Adrenal gland (tissue), 19 donors: ENCODE results near the gene POLE2. TPM values are rescaled to one million over a fixed set of nuclear protein-coding genes. Genes with fewer than 3 reads are reported as not detected.
"Not testable (repeated sequence)": the region's sequence is repeated elsewhere in the genome, so short reads cannot be mapped to it uniquely, and the experiment has no call there.

Source experiments
- DNase-seq, 7 donors: peaks; one replicate each; pipeline ENCODE4 v3.0.0-alpha.2; 2019 to 2020
- H3K27ac ChIP-seq, 5 donors: fragments of 200-600 bp; sonication (generic) in 4 of 5; 1 replicate in 3 of 5; 2 replicates in 2 of 5; pipeline versions ENCODE4 v1.5.1 to v1.8.0; 2016 to 2020; ENCODE audit warnings: mild to moderate bottlenecking in 1 of 5
- H3K27me3 ChIP-seq: fragments of 200-600 bp; 2 replicates; pipeline ENCODE4 v1.8.0; 2021
- H3K36me3 ChIP-seq, 2 donors: fragments of 200-600 bp; replicated peaks in 1 of 2; 1 replicate in 1 of 2; 2 replicates in 1 of 2; pipeline versions ENCODE4 v1.5.1 to v1.8.0; 2018 to 2022
- H3K4me1 ChIP-seq, 2 donors: fragments of 200-600 bp; replicated peaks in 1 of 2; 1 replicate in 1 of 2; 2 replicates in 1 of 2; pipeline versions ENCODE4 v1.5.1 to v1.8.0; 2018 to 2021
- H3K4me3 ChIP-seq, 4 donors: fragments of 200-600 bp; sonication (generic) in 3 of 4; one replicate each; pipeline ENCODE4 v1.5.1; 2016 to 2018
- H3K9me3 ChIP-seq, 3 donors: fragments of 200-600 bp; sonication (generic) in 1 of 3; replicated peaks in 1 of 3; 1 replicate in 2 of 3; 2 replicates in 1 of 3; pipeline versions ENCODE4 v1.5.1 to v1.8.0; 2016 to 2021
- POLR2A ChIP-seq, 2 donors: fragments of 450-650 bp; IDR thresholded peaks; one replicate each; pipeline ENCODE4 v1.6.1; 2017; ENCODE audit warnings: antibody characterized with exemption in 2 of 2, mild to moderate bottlenecking in 2 of 2, moderate library complexity in 1 of 2
- WGBS, 4 donors: extraction: QIAGEN DNeasy Blood & Tissue Kit in 2 of 4; methylation state at CpG; one replicate each; pipeline versions ENCODE4 v1.1.5 to v1.1.7; 2013 to 2017; 5-methylcytosine and 5-hydroxymethylcytosine counted together
- intact Hi-C, 2 donors: fragments of 100-400 bp; cut with DNase I; formaldehyde crosslinking; loops; one replicate each; pipeline versions ENCODE4 v1.14.1 to v1.15.0; 2022 to 2023
- long read RNA-seq, 10 donors: library from polyadenylated mRNA in 3 of 10; unstranded in 2 of 10; stranded (forward) in 1 of 10; transcript quantifications; one replicate each; pipeline ENCODE4 v2.0.0 and lab custom pipeline, GENCODE V29; 2021 to 2026
- polyA plus RNA-seq, 3 donors: library from polyadenylated mRNA; stranded (reverse); fragments of 200-250 nt in 2 of 3; fragments of 350-450 nt in 1 of 3; fragmentation: Illumina TruSeq in 1 of 3; extraction: RNeasy Lipid Tissue Mini Kit (QIAGEN cat#74804) in 1 of 3; gene quantifications; one replicate each; pipeline ENCODE4 v1.2.3, GENCODE V29; 2013 to 2014
- total RNA-seq, 9 donors: library from RNA; depleted of rRNA in 4 of 9; stranded (reverse); fragments of >200 nt in 4 of 9; fragments of 120-200 nt in 1 of 9; fragmentation: NEBNext Ultra II Directional in 1 of 9; extraction: Animal tissue kit (Norgen Biotek cat#: 25700) in 1 of 9; gene quantifications; one replicate each; pipeline versions ENCODE4 v1.1.0 to v1.2.4, GENCODE V29; 2013 to 2023
- TF ChIP-seq, protein P1 (sequence below), 6 experiments: fragments of 450-650 bp in 4 of 6; fragments of 200-600 bp in 2 of 6; sonication (generic) in 1 of 6; IDR thresholded peaks; 1 replicate in 5 of 6; 2 replicates in 1 of 6; pipeline versions ENCODE4 v1.5.1 to v1.8.0; 2016 to 2021; ENCODE audit warnings: antibody characterized with exemption in 6 of 6, mild to moderate bottlenecking in 2 of 6, moderate library complexity in 1 of 6
- donor health status: healthy with polysubstance abuse.
- donor health status: Bipolar disorder and iron deficiency.
- donor health status: DM: yes; HTN: yes; CAD: no.
- donor health status: DM: no; HTN: no; CAD: no.
- donor health status: DM: no; HTN: no; CAD: no.
- donor health status: DM: yes; HTN: yes; CAD: no.

Gene POLE2, protein sequence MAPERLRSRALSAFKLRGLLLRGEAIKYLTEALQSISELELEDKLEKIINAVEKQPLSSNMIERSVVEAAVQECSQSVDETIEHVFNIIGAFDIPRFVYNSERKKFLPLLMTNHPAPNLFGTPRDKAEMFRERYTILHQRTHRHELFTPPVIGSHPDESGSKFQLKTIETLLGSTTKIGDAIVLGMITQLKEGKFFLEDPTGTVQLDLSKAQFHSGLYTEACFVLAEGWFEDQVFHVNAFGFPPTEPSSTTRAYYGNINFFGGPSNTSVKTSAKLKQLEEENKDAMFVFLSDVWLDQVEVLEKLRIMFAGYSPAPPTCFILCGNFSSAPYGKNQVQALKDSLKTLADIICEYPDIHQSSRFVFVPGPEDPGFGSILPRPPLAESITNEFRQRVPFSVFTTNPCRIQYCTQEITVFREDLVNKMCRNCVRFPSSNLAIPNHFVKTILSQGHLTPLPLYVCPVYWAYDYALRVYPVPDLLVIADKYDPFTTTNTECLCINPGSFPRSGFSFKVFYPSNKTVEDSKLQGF
- 10 to 100 TPM in 1 of 9 donors, 1 to 10 TPM in 6, under 1 TPM in 2; 0.95 to 10.4 (median 1.5) TPM for total RNA-seq
- 1 to 10 TPM; 2.2 to 4.4 (median 2.6) TPM for polyA plus RNA-seq
- long read RNA-seq, donor 1, partial matches to known transcripts = 0 of 1 reads
- long read RNA-seq, donor 1, other reads (novel, unspliced or antisense) = 0 of 1 reads
- long read RNA-seq, donor 2, partial matches to known transcripts = 0 of 1 reads
- long read RNA-seq, donor 2, other reads (novel, unspliced or antisense) = 0 of 1 reads
- long read RNA-seq, donor 3, partial matches to known transcripts = 0 of 1 reads
- long read RNA-seq, donor 3, other reads (novel, unspliced or antisense) = 0 of 1 reads
- long read RNA-seq, donor 4 = 0 reads
- long read RNA-seq, donor 5 = 0 reads
- long read RNA-seq, donor 6, partial matches to known transcripts = 1 of 1 reads
- long read RNA-seq, donor 6, other reads (novel, unspliced or antisense) = 0 of 1 reads
- long read RNA-seq, donor 7 = 0 reads
- long read RNA-seq, donor 8 = 0 reads
- long read RNA-seq, donor 9, partial matches to known transcripts = 0 of 2 reads
- long read RNA-seq, donor 9, other reads (novel, unspliced or antisense) = 0 of 2 reads
- long read RNA-seq, donor 10, partial matches to known transcripts = 30 of 77 reads
- long read RNA-seq, donor 10, other reads (novel, unspliced or antisense) = 47 of 77 reads

- intact Hi-C loops = no loop called here
- no peaks in the 10 kb centered on the region for H3K27me3 ChIP-seq
- peak within 1 kb of the TSS in 3 of 4 donors; percentile 50 to 67 (median 63) for H3K4me3 ChIP-seq
- H3K4me1 ChIP-seq = peaks cover 5 to 7% of the 10 kb centered on the region in 2 donors
- H3K27ac ChIP-seq = peak within 1 kb of the TSS in 4 of 5 donors; percentile 46 to 87 (median 72)
- no peaks in the 10 kb centered on the region for H3K36me3 ChIP-seq
- WGBS, 4 donors = 4 to 10% (median 6%) methylated on average over 27 to 67 of the region's 67 CpGs
- peak; percentile 60 to 78 (median 72) for DNase-seq
- TF ChIP-seq, protein P1, sequence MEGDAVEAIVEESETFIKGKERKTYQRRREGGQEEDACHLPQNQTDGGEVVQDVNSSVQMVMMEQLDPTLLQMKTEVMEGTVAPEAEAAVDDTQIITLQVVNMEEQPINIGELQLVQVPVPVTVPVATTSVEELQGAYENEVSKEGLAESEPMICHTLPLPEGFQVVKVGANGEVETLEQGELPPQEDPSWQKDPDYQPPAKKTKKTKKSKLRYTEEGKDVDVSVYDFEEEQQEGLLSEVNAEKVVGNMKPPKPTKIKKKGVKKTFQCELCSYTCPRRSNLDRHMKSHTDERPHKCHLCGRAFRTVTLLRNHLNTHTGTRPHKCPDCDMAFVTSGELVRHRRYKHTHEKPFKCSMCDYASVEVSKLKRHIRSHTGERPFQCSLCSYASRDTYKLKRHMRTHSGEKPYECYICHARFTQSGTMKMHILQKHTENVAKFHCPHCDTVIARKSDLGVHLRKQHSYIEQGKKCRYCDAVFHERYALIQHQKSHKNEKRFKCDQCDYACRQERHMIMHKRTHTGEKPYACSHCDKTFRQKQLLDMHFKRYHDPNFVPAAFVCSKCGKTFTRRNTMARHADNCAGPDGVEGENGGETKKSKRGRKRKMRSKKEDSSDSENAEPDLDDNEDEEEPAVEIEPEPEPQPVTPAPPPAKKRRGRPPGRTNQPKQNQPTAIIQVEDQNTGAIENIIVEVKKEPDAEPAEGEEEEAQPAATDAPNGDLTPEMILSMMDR (IDR thresholded peaks at IDR 0.05) = no peak
- peak in 1 of 2 donors; percentile 12 for TF ChIP-seq POLR2A (IDR thresholded peaks at IDR 0.05)
- no peaks in the 10 kb centered on the region for H3K9me3 ChIP-seq
Observed at GRCh38 chr14:49687942-49688700, at the start of gene POLE2. TSS of gene POLE2 (minus strand) at chr14:49688214. CDS start at chr14:49688203, 11 bp downstream.

GRCh38 chr14:49735669-49736068 lies 47.7 kb upstream of the POLE2 start:
- H3K27ac ChIP-seq, H3K4me3 ChIP-seq, H3K4me1 ChIP-seq, H3K27me3 ChIP-seq, H3K9me3 ChIP-seq, DNase-seq, intact Hi-C loops, H3K36me3 ChIP-seq: not testable (repeated sequence)
- 84 to 100% (median 96%) methylated on average over 4 of the region's 4 CpGs for WGBS, 4 donors

DNA sequence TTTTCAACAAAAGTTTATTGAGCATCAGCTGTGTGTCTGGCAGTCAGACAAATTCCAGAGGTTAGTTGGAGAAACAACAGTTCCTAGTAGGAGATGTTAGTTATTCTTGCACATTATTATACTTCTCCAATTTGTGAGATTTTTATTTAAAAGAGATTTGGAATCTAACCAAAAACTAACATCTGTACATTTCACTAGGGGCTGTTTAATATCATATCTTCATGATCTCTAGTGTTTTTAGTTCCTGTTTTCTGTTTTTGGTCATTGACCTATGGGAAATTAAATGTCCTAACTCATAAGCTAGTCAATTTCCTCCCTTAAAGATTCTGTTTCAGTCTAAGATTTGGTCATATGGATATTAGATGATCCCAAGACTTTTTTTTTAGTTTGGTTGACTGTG lies 45.8 kb upstream of the POLE2 start:
- TF ChIP-seq POLR2A (IDR thresholded peaks at IDR 0.05) = no peak
- TF ChIP-seq, protein P1 (IDR thresholded peaks at IDR 0.05) = no peak
- no peak for DNase-seq
- intact Hi-C loops = no loop called here
- H3K9me3 ChIP-seq = no peaks in the 10 kb centered on the region
- H3K36me3 ChIP-seq = no peaks in the 10 kb centered on the region
- no peaks in the 10 kb centered on the region for H3K27me3 ChIP-seq
- H3K4me3 ChIP-seq = no peak overlapping the region
- no peaks in the 10 kb centered on the region for H3K4me1 ChIP-seq
- no peak overlapping the region for H3K27ac ChIP-seq

GRCh38 chr14:49732896-49733295 lies 44.9 kb upstream of the POLE2 start:
- WGBS, 4 donors = 84 to 93% (median 87%) methylated on average over 3 of the region's 3 CpGs
- TF ChIP-seq, protein P1 (IDR thresholded peaks at IDR 0.05) = no peak
- TF ChIP-seq POLR2A (IDR thresholded peaks at IDR 0.05) = no peak

More at GRCh38 chr14:49732896-49733295, 44.9 kb upstream of the POLE2 start:
- Histone ChIP-seq H3K27ac (no peak overlapping the region), H3K4me1 (no peaks in the 10 kb centered on the region), H3K9me3 (no peaks in the 10 kb centered on the region), H3K27me3 (no peaks in the 10 kb centered on the region), H3K36me3 (no peaks in the 10 kb centered on the region), H3K4me3 (no peak overlapping the region)
- intact Hi-C loops = no loop called here
- no peak for DNase-seq
